Endothelial cell of umbilical vein (primary cell): Measurements from ENCODE around the gene LDLRAD2. TPM values are rescaled to one million over a fixed set of nuclear protein-coding genes. Genes with fewer than 3 reads are reported as not detected.

ENCODE experiments used
- BruUV-seq: library from RNA; stranded (reverse); fragments of 400-500 nt; replicated peaks from 2 replicates; lab custom pipeline; 2021; lab: Mats Ljungman, UMichigan
- CTCF ChIA-PET: fragments of 300-600, 350-600 bp; sonication (Branson Sonifier 250); formaldehyde crosslinking; loops from one replicate; lab custom pipeline; 2021; ENCODE audit warnings: antibody characterized with exemption, inconsistent platforms; lab: Charles Lee
- POLR2A ChIA-PET: fragments of 300-600, 350-600 bp; sonication (Branson Sonifier 250); formaldehyde crosslinking; loops from one replicate; lab custom pipeline; 2021; ENCODE audit warnings: antibody characterized with exemption, inconsistent platforms; lab: Charles Lee
- DNase-seq: peaks from one replicate; pipeline ENCODE4 v3.0.0-alpha.2; 2011; ENCODE audit warnings: low read depth, low spot score
- FAIRE-seq: peaks from 2 replicates; lab custom pipeline; 2011; peaks lifted over from hg19 to GRCh38; lab: Jason Lieb, UNC
- H2AFZ ChIP-seq: 2 replicates; pipeline ENCODE4 v1.6.0; 2012; ENCODE audit warnings: low read depth, low read length, control low read depth, inconsistent platforms
- H3K27ac ChIP-seq: 2 replicates; pipeline ENCODE4 v1.5.1; 2011; ENCODE audit warnings: low read depth, mild to moderate bottlenecking, control low read depth, low read length, moderate library complexity; ENCODE audit not compliant: insufficient read depth
- H3K27me3 ChIP-seq, 2 experiments: 2 replicates each; pipeline versions ENCODE4 v1.6.0 to v1.6.1; 2011; ENCODE audit warnings: low read length in 2 of 2, mixed read lengths in 1 of 2; ENCODE audit not compliant: control insufficient read depth in 2 of 2, insufficient read depth in 2 of 2
- H3K36me3 ChIP-seq, 2 experiments: 2 replicates in 1 of 2; 3 replicates in 1 of 2; pipeline ENCODE4 v1.5.1; 2011; ENCODE audit warnings: low read length in 2 of 2, mild to moderate bottlenecking in 1 of 2, moderate library complexity in 1 of 2; ENCODE audit not compliant: control insufficient read depth in 2 of 2, insufficient read depth in 2 of 2; ENCODE audit errors: extremely low read depth in 1 of 2
- H3K4me1 ChIP-seq: 3 replicates; pipeline ENCODE4 v1.5.1; 2011; ENCODE audit warnings: mild to moderate bottlenecking, low read length; ENCODE audit not compliant: control insufficient read depth, insufficient read depth; ENCODE audit errors: extremely low read depth
- H3K4me2 ChIP-seq: 2 replicates; pipeline ENCODE4 v1.6.1; 2011; ENCODE audit warnings: low read length, control low read depth, mixed read lengths; ENCODE audit not compliant: insufficient read depth
- H3K4me3 ChIP-seq, 3 experiments: fragments of 200-600 bp in 1 of 3; sonication (generic), shearing (Covaris generic) in 1 of 3; replicated peaks in 1 of 3; 2 replicates each; pipeline ENCODE4 v1.5.1; 2011 to 2016; ENCODE audit warnings: control low read depth in 3 of 3, low read length in 3 of 3, mild to moderate bottlenecking in 2 of 3, inconsistent platforms in 1 of 3, low read depth in 1 of 3, moderate library complexity in 1 of 3; ENCODE audit not compliant: insufficient read depth in 1 of 3
- H3K79me2 ChIP-seq: 2 replicates; pipeline ENCODE4 v1.6.0; 2012; ENCODE audit warnings: low read length, inconsistent platforms; ENCODE audit not compliant: control insufficient read depth, insufficient read depth
- H3K9ac ChIP-seq: replicated peaks from 2 replicates; pipeline ENCODE3; 2011; ENCODE audit warnings: low read length, control low read depth; ENCODE audit not compliant: insufficient read depth; ENCODE audit errors: extremely low read depth
- H3K9me1 ChIP-seq: replicated peaks from 3 replicates; pipeline ENCODE4 v1.6.0; 2011; ENCODE audit warnings: mild to moderate bottlenecking, low read length; ENCODE audit not compliant: control insufficient read depth, insufficient read depth; ENCODE audit errors: extremely low read depth
- H3K9me3 ChIP-seq: replicated peaks from 2 replicates; pipeline ENCODE4 v1.5.1; 2012; ENCODE audit warnings: low read length, inconsistent platforms; ENCODE audit not compliant: control insufficient read depth, insufficient read depth
- H4K20me1 ChIP-seq: replicated peaks from 2 replicates; pipeline ENCODE3; 2011; ENCODE audit warnings: mild to moderate bottlenecking, low read length; ENCODE audit not compliant: control insufficient read depth, insufficient read depth; ENCODE audit errors: extremely low read depth
- EZH2 ChIP-seq: IDR thresholded peaks from 2 replicates; pipeline ENCODE4 v1.6.1; 2012; ENCODE audit warnings: borderline replicate concordance, low read depth, mild to moderate bottlenecking, moderate library complexity, low read length, inconsistent platforms; ENCODE audit not compliant: severe bottlenecking
- FOS ChIP-seq: IDR thresholded peaks from 2 replicates; pipeline ENCODE4 v1.6.1; 2011; ENCODE audit warnings: mild to moderate bottlenecking, low read length, moderate library complexity, borderline replicate concordance; ENCODE audit not compliant: insufficient read depth
- GATA2 ChIP-seq: IDR thresholded peaks from 2 replicates; pipeline ENCODE4 v1.7.0; 2011; ENCODE audit warnings: low read depth, mild to moderate bottlenecking, moderate library complexity, mixed read lengths, low read length; ENCODE audit not compliant: insufficient read length, insufficient read depth
- JUN ChIP-seq: IDR thresholded peaks from 2 replicates; pipeline ENCODE4 v1.6.1; 2011; ENCODE audit warnings: borderline replicate concordance, low read depth; ENCODE audit not compliant: insufficient read length, insufficient read depth
- MYC ChIP-seq: IDR thresholded peaks from one replicate; pipeline ENCODE4 v1.6.1; 2011; ENCODE audit warnings: mild to moderate bottlenecking, low read depth, low read length
- POLR2A ChIP-seq: IDR thresholded peaks from 2 replicates; pipeline ENCODE4 v1.6.1; 2012; ENCODE audit warnings: low read depth, mild to moderate bottlenecking, control low read depth, low read length
- POLR2AphosphoS5 ChIP-seq: IDR thresholded peaks from 2 replicates; pipeline ENCODE4 v1.6.1; 2012; ENCODE audit warnings: low read depth, mild to moderate bottlenecking, control low read depth, low read length, moderate library complexity; ENCODE audit not compliant: insufficient read depth
- dilution Hi-C: fragments of 300-500 bp; cut with MboI; formaldehyde crosslinking; loops from one replicate; pipeline ENCODE4 v1.15.0; 2019; ENCODE audit warnings: low sequenced_read_pairs; ENCODE audit not compliant: extremely low pct_ligation_motif_present
- intact Hi-C: fragments of 100-400 bp; cut with micrococcal nuclease; formaldehyde crosslinking; loops from one replicate; pipeline ENCODE4 v1.10.0; 2022
- polyA plus RNA-seq, 4 experiments: library from polyadenylated mRNA; depleted of rRNA in 3 of 4; stranded (reverse) in 3 of 4; unstranded in 1 of 4; fragments of >200 nt; gene quantifications; 2 replicates each; pipeline versions ENCODE4 v1.2.1 to v1.2.3, GENCODE V29; 2011 to 2012; ENCODE audit warnings: missing spikeins in 1 of 4
- total RNA-seq: library from RNA; stranded (reverse); gene quantifications from 2 replicates; pipeline ENCODE4 v1.2.3, GENCODE V29; 2021
- TF ChIP-seq, protein P1 (sequence below), 2 donors: IDR thresholded peaks; 1 replicate in 1 of 2; 2 replicates in 1 of 2; pipeline ENCODE4 v1.5.1; 2011; ENCODE audit warnings: low read length in 2 of 2, mild to moderate bottlenecking in 2 of 2, moderate library complexity in 2 of 2, control low read depth in 1 of 2, inconsistent platforms in 1 of 2, low read depth in 1 of 2; ENCODE audit not compliant: insufficient read depth in 1 of 2; ENCODE audit errors: extremely low read depth in 1 of 2
- TF ChIP-seq, protein P2 (sequence below): IDR thresholded peaks from 2 replicates; pipeline ENCODE4 v1.6.1; 2011; ENCODE audit not compliant: insufficient read depth, insufficient read length

LDLRAD2 gene
- total and polyA plus RNA-seq, 2 donors (not counting 3 experiments of a cell fraction or from before 2014, with no cell fraction given), result 0.44 TPM; not detected in 1

DNA sequence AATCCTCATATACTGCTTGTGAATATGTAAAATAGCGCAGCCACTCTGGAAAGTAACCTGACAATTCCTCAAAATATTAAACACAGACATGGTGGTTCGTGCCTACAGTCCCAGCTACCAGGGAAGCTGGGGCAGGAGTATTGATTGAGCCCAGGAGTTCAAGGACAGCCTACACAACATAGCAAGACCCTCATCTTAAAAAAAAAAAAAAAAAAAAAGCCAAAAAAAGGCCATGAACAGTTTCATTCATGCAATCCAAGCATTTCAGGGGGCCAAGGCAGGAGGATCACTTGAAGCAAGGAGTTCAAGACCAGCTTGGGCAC lies 33.7 kb upstream of the LDLRAD2 start:
- intact Hi-C loops, result loop anchor here (1.0 kb wide), 1 partner anchor 9 kb away; no protein-coding TSS in a partner anchor
- peaks cover 19% of the 10 kb centered on the region for H3K4me1 ChIP-seq
- H3K27ac ChIP-seq, result no peak overlapping the region
- no peak overlapping the region for H3K9ac ChIP-seq
- FAIRE-seq (no peak), DNase-seq (no peak)
- ChIA-PET POLR2A (no interaction called here), CTCF (no interaction called here)
- H4K20me1 ChIP-seq, result no peaks in the 10 kb centered on the region
- no peak overlapping the region for H2AFZ ChIP-seq
- no peaks in the 10 kb centered on the region for H3K9me3 ChIP-seq
- H3K79me2 ChIP-seq, result peaks cover 86% of the 10 kb centered on the region
- no peak overlapping the region for H3K4me2 ChIP-seq
- H3K27me3 ChIP-seq, result no peaks in the 10 kb centered on the region
- dilution Hi-C loops, result no loop called here
- H3K9me1 ChIP-seq, result no peaks in the 10 kb centered on the region
- H3K4me3 ChIP-seq, result no peak overlapping the region
- no peaks in the 10 kb centered on the region for H3K36me3 ChIP-seq
- TF ChIP-seq, protein P1, sequence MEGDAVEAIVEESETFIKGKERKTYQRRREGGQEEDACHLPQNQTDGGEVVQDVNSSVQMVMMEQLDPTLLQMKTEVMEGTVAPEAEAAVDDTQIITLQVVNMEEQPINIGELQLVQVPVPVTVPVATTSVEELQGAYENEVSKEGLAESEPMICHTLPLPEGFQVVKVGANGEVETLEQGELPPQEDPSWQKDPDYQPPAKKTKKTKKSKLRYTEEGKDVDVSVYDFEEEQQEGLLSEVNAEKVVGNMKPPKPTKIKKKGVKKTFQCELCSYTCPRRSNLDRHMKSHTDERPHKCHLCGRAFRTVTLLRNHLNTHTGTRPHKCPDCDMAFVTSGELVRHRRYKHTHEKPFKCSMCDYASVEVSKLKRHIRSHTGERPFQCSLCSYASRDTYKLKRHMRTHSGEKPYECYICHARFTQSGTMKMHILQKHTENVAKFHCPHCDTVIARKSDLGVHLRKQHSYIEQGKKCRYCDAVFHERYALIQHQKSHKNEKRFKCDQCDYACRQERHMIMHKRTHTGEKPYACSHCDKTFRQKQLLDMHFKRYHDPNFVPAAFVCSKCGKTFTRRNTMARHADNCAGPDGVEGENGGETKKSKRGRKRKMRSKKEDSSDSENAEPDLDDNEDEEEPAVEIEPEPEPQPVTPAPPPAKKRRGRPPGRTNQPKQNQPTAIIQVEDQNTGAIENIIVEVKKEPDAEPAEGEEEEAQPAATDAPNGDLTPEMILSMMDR (IDR thresholded peaks at IDR 0.05; ENCODE audit: extremely low read depth in 1 of 2, insufficient read depth in 1 of 2, low read depth in 1 of 2, low read length in 2 of 2), result no peak
- TF ChIP-seq, protein P2, sequence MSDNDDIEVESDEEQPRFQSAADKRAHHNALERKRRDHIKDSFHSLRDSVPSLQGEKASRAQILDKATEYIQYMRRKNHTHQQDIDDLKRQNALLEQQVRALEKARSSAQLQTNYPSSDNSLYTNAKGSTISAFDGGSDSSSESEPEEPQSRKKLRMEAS, result no peak
- TF ChIP-seq EZH2 (no peak), JUN (no peak), POLR2A (no peak), MYC (no peak), FOS (no peak), POLR2AphosphoS5 (no peak), GATA2 (no peak)
- no TSS peak for BruUV-seq
